Psoas muscle (tissue), 8 donors: ENCODE measurements around the gene HTT. TPM values are rescaled to one million over a fixed set of nuclear protein-coding genes. Genes with fewer than 3 reads are reported as not detected.
A peak's percentile ranks its signal among the peaks of the same experiment; 100 is the strongest.
"Not testable (repeated sequence)": the region's sequence is repeated elsewhere in the genome, so short reads cannot be mapped to it uniquely, and the experiment has no call there.

Experiments used
- ATAC-seq, 4 donors: fragments of 200-7000 bp; cut with Tn5 transposase; one replicate each; pipeline ENCODE4 v1.9.1; 2020; ENCODE audit warnings: moderate library complexity in 3 of 4, mild to moderate bottlenecking in 2 of 4
- DNase-seq, 2 donors: peaks; one replicate each; pipeline ENCODE4 v3.0.0-alpha.2; 2020
- H3K27ac ChIP-seq: fragments of 200-600 bp; one replicate; pipeline ENCODE4 v1.8.0; 2022
- H3K27me3 ChIP-seq, 3 donors: fragments of 200-600 bp in 1 of 3; one replicate each; pipeline versions ENCODE4 v1.6.1 to v1.8.0; 2013 to 2022; ENCODE audit warnings: low read length in 2 of 3, mild to moderate bottlenecking in 2 of 3, moderate library complexity in 1 of 3; ENCODE audit not compliant: insufficient read depth in 3 of 3
- H3K36me3 ChIP-seq, 2 donors: fragments of 200-600 bp in 1 of 2; one replicate each; pipeline versions ENCODE4 v1.6.1 to v1.8.0; 2013 to 2022; ENCODE audit warnings: low read depth in 1 of 2, mild to moderate bottlenecking in 1 of 2, moderate library complexity in 1 of 2; ENCODE audit not compliant: insufficient read depth in 1 of 2
- H3K4me1 ChIP-seq: fragments of 200-600 bp; one replicate; pipeline ENCODE4 v1.8.0; 2022
- H3K4me3 ChIP-seq: fragments of 200-600 bp; one replicate; pipeline ENCODE4 v1.8.0; 2022; ENCODE audit warnings: mild to moderate bottlenecking
- H3K9me3 ChIP-seq: fragments of 200-600 bp; one replicate; pipeline ENCODE4 v1.8.0; 2022
- CTCF ChIP-seq: fragments of 200-600 bp; IDR thresholded peaks from one replicate; pipeline ENCODE4 v1.8.0; 2022; ENCODE audit warnings: antibody characterized with exemption
- WGBS, 3 donors: extraction: QIAGEN DNeasy Blood & Tissue Kit; methylation state at CpG; one replicate each; pipeline versions ENCODE4 v1.1.6 to v1.1.7; 2013; 5-methylcytosine and 5-hydroxymethylcytosine counted together
- intact Hi-C, 2 donors: fragments of 100-400 bp; cut with DNase I; formaldehyde crosslinking; loops; one replicate each; pipeline versions ENCODE4 v1.11.0 to v1.14.2; 2022
- polyA plus RNA-seq, 3 donors: library from polyadenylated mRNA; stranded (reverse); fragments of 200-250 nt; gene quantifications; one replicate each; pipeline ENCODE4 v1.2.3, GENCODE V29; 2013
- total RNA-seq, 4 donors: library from RNA; stranded (reverse); fragmentation: NEBNext Ultra II Directional in 2 of 4; extraction: Animal tissue kit (Norgen Biotek cat#: 25700) in 2 of 4; gene quantifications; one replicate each; pipeline versions ENCODE4 v1.2.1 to v1.2.4, GENCODE V29; 2021 to 2023
- donor health status: healthy with polysubstance abuse.
- donor health status: DM: no; HTN: no; CAD: no; lungs with moderate emphysema.
- donor health status: Bipolar disorder and iron deficiency.
- donor health status: healthy.
- donor health status: DM: yes; HTN: yes; CAD: no.
- donor health status: DM: no; HTN: no; CAD: no.
- donor health status: DM: no; HTN: no; CAD: no.
- donor health status: DM: yes; HTN: yes; CAD: no.

HTT gene
- total and polyA plus RNA-seq, 7 donors, result 6.7 to 39.9 (median 29.6) TPM

GRCh38 chr4:3137908-3138307 is 63.4 kb downstream of the HTT start:
- Histone ChIP-seq H3K36me3 (peaks cover 5 to 99% of the 10 kb centered on the region in 2 donors), H3K9me3 (no peaks in the 10 kb centered on the region), H3K4me3 (no peak overlapping the region), H3K27ac (no peak overlapping the region), H3K27me3 (no peaks in the 10 kb centered on the region), H3K4me1 (no peaks in the 10 kb centered on the region)
- intact Hi-C loops, result loop anchor here (2.0 to 5.0 kb wide), 2 partner anchors 31 to 36 kb away; no protein-coding TSS in a partner anchor
- no peak for TF ChIP-seq CTCF
- ATAC-seq (no peak), DNase-seq (no peak)
- WGBS, 3 donors, result 69 to 91% (median 84%) methylated on average over 2 of the region's 2 CpGs

GRCh38 chr4:3145234-3145924 is 70.9 kb downstream of the HTT start:
- no peak for ATAC-seq
- intact Hi-C loops, result no loop called here

GRCh38 chr4:3148926-3149325 is 74.4 kb downstream of the HTT start:
- no peak for DNase-seq

More at GRCh38 chr4:3145234-3145924, 70.9 kb downstream of the HTT start:
- H3K27ac ChIP-seq, result no peak overlapping the region
- no peak for TF ChIP-seq CTCF
- 87 to 90% (median 88%) methylated on average over 2 of the region's 2 CpGs for WGBS, 3 donors
- no peaks in the 10 kb centered on the region for H3K27me3 ChIP-seq
- no peaks in the 10 kb centered on the region for H3K4me1 ChIP-seq
- peaks cover 4 to 100% of the 10 kb centered on the region in 2 donors for H3K36me3 ChIP-seq
- H3K9me3 ChIP-seq, result no peaks in the 10 kb centered on the region
- DNase-seq, result no peak
- H3K4me3 ChIP-seq, result no peak overlapping the region

GRCh38 chr4:3151238-3151637 is 76.8 kb downstream of the HTT start:
- WGBS, 3 donors, result 72 to 80% (median 75%) methylated on average over 1 of the region's 1 CpG
- DNase-seq, intact Hi-C loops, H3K9me3 ChIP-seq, H3K27me3 ChIP-seq, ATAC-seq, H3K4me1 ChIP-seq, H3K27ac ChIP-seq, H3K4me3 ChIP-seq: not testable (repeated sequence)
- H3K36me3 ChIP-seq, result peaks cover 9 to 97% of the 10 kb centered on the region in 2 donors

More at GRCh38 chr4:3148926-3149325, 74.4 kb downstream of the HTT start:
- no peaks in the 10 kb centered on the region for H3K4me1 ChIP-seq
- no peak overlapping the region for H3K27ac ChIP-seq
- no peaks in the 10 kb centered on the region for H3K27me3 ChIP-seq
- ATAC-seq, result peak in 1 of 4 donors; percentile 29
- intact Hi-C loops, result no loop called here
- TF ChIP-seq CTCF, result no peak
- no peak overlapping the region for H3K4me3 ChIP-seq
- no peaks in the 10 kb centered on the region for H3K9me3 ChIP-seq
- H3K36me3 ChIP-seq, result peaks cover 6 to 99% of the 10 kb centered on the region in 2 donors

GRCh38 chr4:3157366-3157765 is 82.9 kb downstream of the HTT start:
- no peaks in the 10 kb centered on the region for H3K27me3 ChIP-seq
- no peak overlapping the region for H3K27ac ChIP-seq
- no peaks in the 10 kb centered on the region for H3K9me3 ChIP-seq
- ATAC-seq (no peak), DNase-seq (no peak)
- no peaks in the 10 kb centered on the region for H3K4me1 ChIP-seq
- peaks cover 14 to 91% of the 10 kb centered on the region in 2 donors for H3K36me3 ChIP-seq
- 87 to 91% (median 90%) methylated on average over 4 of the region's 4 CpGs for WGBS, 3 donors
- H3K4me3 ChIP-seq, result no peak overlapping the region
- intact Hi-C loops, result no loop called here
- TF ChIP-seq CTCF, result no peak
